H9 (cell line): ENCODE results near the gene MBTPS2. TPM values are rescaled to one million over a fixed set of nuclear protein-coding genes. Genes with fewer than 3 reads are reported as not detected.

ENCODE experiments used
- DNase-seq: peaks from one replicate; pipeline ENCODE4 v3.0.0-alpha.2; 2017
- H2AFZ ChIP-seq: one replicate; pipeline ENCODE4 v1.6.1; 2013; ENCODE audit warnings: mild to moderate bottlenecking, low read length, control low read depth, moderate library complexity
- H2AK5ac ChIP-seq: 2 replicates; pipeline ENCODE4 v1.6.1; 2013; ENCODE audit warnings: low read length, control low read depth, mixed read lengths; ENCODE audit not compliant: insufficient read length
- H2BK120ac ChIP-seq: one replicate; pipeline ENCODE4 v1.6.1; 2013; ENCODE audit warnings: low read depth, mild to moderate bottlenecking, low read length, control low read depth, inconsistent platforms; ENCODE audit not compliant: poor library complexity, severe bottlenecking
- H2BK12ac ChIP-seq: 2 replicates; pipeline ENCODE4 v1.6.1; 2013; ENCODE audit warnings: low read length, control low read depth, mixed read lengths, low read depth; ENCODE audit not compliant: insufficient read length
- H2BK15ac ChIP-seq: 2 replicates; pipeline ENCODE4 v1.6.1; 2013; ENCODE audit warnings: low read depth, low read length, control low read depth
- H2BK20ac ChIP-seq: one replicate; pipeline ENCODE4 v1.6.1; 2013; ENCODE audit warnings: low read depth, mild to moderate bottlenecking, low read length, control low read depth, inconsistent platforms; ENCODE audit not compliant: poor library complexity, severe bottlenecking
- H2BK5ac ChIP-seq: 2 replicates; pipeline ENCODE4 v1.6.1; 2013; ENCODE audit warnings: low read length, control low read depth, mixed read lengths; ENCODE audit not compliant: insufficient read length
- H3K14ac ChIP-seq: 2 replicates; pipeline ENCODE4 v1.6.1; 2013; ENCODE audit warnings: low read length, control low read depth; ENCODE audit not compliant: insufficient read depth
- H3K18ac ChIP-seq: 2 replicates; pipeline ENCODE4 v1.6.1; 2013; ENCODE audit warnings: low read depth, mild to moderate bottlenecking, mixed read lengths, low read length, control low read depth; ENCODE audit not compliant: insufficient read length
- H3K23ac ChIP-seq: 2 replicates; pipeline ENCODE4 v1.6.1; 2013; ENCODE audit warnings: low read length, control low read depth, mixed read lengths, low read depth; ENCODE audit not compliant: insufficient read length
- H3K23me2 ChIP-seq: 2 replicates; pipeline ENCODE4 v1.6.1; 2013; ENCODE audit warnings: low read depth, mild to moderate bottlenecking, mixed read lengths, low read length, control low read depth; ENCODE audit not compliant: insufficient read length, poor library complexity, severe bottlenecking
- H3K27ac ChIP-seq: 2 replicates; pipeline ENCODE4 v1.5.1; 2013; ENCODE audit warnings: low read length, control low read depth, mixed read lengths, low read depth; ENCODE audit not compliant: insufficient read length
- H3K27me3 ChIP-seq: 2 replicates; pipeline ENCODE4 v1.6.1; 2013; ENCODE audit warnings: low read length, control low read depth, inconsistent platforms; ENCODE audit not compliant: insufficient read depth
- H3K4ac ChIP-seq: 2 replicates; pipeline ENCODE4 v1.6.1; 2013; ENCODE audit warnings: low read depth, mild to moderate bottlenecking, control low read depth, inconsistent platforms, low read length, moderate library complexity
- H3K4me1 ChIP-seq: 2 replicates; pipeline ENCODE4 v1.6.1; 2013; ENCODE audit warnings: low read length, control low read depth, inconsistent platforms; ENCODE audit not compliant: insufficient read depth
- H3K4me2 ChIP-seq: 2 replicates; pipeline ENCODE4 v1.6.1; 2013; ENCODE audit warnings: low read length, control low read depth, mixed read lengths; ENCODE audit not compliant: insufficient read length, insufficient read depth
- H3K56ac ChIP-seq: 2 replicates; pipeline ENCODE4 v1.6.1; 2013; ENCODE audit warnings: low read depth, mild to moderate bottlenecking, mixed read lengths, low read length, control low read depth; ENCODE audit not compliant: insufficient read length
- H3K79me1 ChIP-seq: 2 replicates; pipeline ENCODE4 v1.6.1; 2013; ENCODE audit warnings: low read depth, mild to moderate bottlenecking, moderate library complexity, low read length, control low read depth, inconsistent platforms; ENCODE audit not compliant: insufficient read depth, poor library complexity, severe bottlenecking
- H3K79me2 ChIP-seq: 2 replicates; pipeline ENCODE4 v1.6.1; 2013; ENCODE audit warnings: low read length, control low read depth, inconsistent platforms; ENCODE audit not compliant: insufficient read depth
- H3K9ac ChIP-seq: 2 replicates; pipeline ENCODE4 v1.6.1; 2013; ENCODE audit warnings: low read length, control low read depth, mixed read lengths; ENCODE audit not compliant: insufficient read length; ENCODE audit errors: extremely low read depth
- H3K9me3 ChIP-seq: one replicate; pipeline ENCODE4 v1.6.1; 2013; ENCODE audit warnings: low read depth, low read length, inconsistent platforms; ENCODE audit not compliant: control insufficient read depth
- H3T11ph ChIP-seq: one replicate; pipeline ENCODE4 v1.6.1; 2013; ENCODE audit warnings: mild to moderate bottlenecking, low read length, control low read depth, inconsistent platforms
- H4K20me1 ChIP-seq: one replicate; pipeline ENCODE4 v1.6.1; 2013; ENCODE audit not compliant: control insufficient read depth, insufficient read length, insufficient read depth
- H4K5ac ChIP-seq: 2 replicates; pipeline ENCODE4 v1.6.1; 2013; ENCODE audit warnings: low read depth, mild to moderate bottlenecking, mixed read lengths, low read length, control low read depth; ENCODE audit not compliant: insufficient read length
- H4K8ac ChIP-seq: replicated peaks from 2 replicates; pipeline ENCODE4 v1.6.1; 2013; ENCODE audit warnings: low read length, control low read depth, mixed read lengths, low read depth; ENCODE audit not compliant: insufficient read length
- H4K91ac ChIP-seq: 2 replicates; pipeline ENCODE4 v1.6.1; 2013; ENCODE audit warnings: low read depth, mild to moderate bottlenecking, moderate library complexity, mixed read lengths, low read length, control low read depth; ENCODE audit not compliant: insufficient read length
- H3K27ac Mint-ChIP-seq, 3 experiments: 2 replicates in 2 of 3; 3 replicates in 1 of 3; pipeline ENCODE4 v1.8.0; 2020 to 2021; ENCODE audit warnings: mixed read lengths in 3 of 3, mild to moderate bottlenecking in 1 of 3, moderate library complexity in 1 of 3
- H3K27me3 Mint-ChIP-seq: 2 replicates; pipeline ENCODE4 v1.8.0; 2021; ENCODE audit warnings: low read depth, mild to moderate bottlenecking, moderate library complexity, mixed read lengths
- H3K36me3 Mint-ChIP-seq, 3 experiments: 2 replicates in 2 of 3; 3 replicates in 1 of 3; pipeline ENCODE4 v1.8.0; 2020 to 2021; ENCODE audit warnings: low read depth in 3 of 3, mixed read lengths in 3 of 3; ENCODE audit not compliant: insufficient read depth in 1 of 3
- H3K4me1 Mint-ChIP-seq, 2 experiments: 2 replicates each; pipeline ENCODE4 v1.8.0; 2020; ENCODE audit warnings: mixed read lengths in 2 of 2
- H3K4me3 Mint-ChIP-seq, 2 experiments: 2 replicates in 1 of 2; 3 replicates in 1 of 2; pipeline ENCODE4 v1.8.0; 2020 to 2021; ENCODE audit warnings: mild to moderate bottlenecking in 2 of 2, mixed read lengths in 2 of 2, moderate library complexity in 1 of 2
- H3K9me3 Mint-ChIP-seq, 2 experiments: 2 replicates in 1 of 2; 3 replicates in 1 of 2; pipeline ENCODE4 v1.8.0; 2020; ENCODE audit warnings: mild to moderate bottlenecking in 2 of 2, mixed read lengths in 2 of 2, moderate library complexity in 1 of 2
- WGBS: extraction: QIAGEN DNeasy Blood & Tissue Kit; methylation state at CpG from one replicate; pipeline ENCODE4 v1.1.7; 2013; ENCODE audit warnings: missing lambda C conversion rate, low lambda C conversion rate, mixed read lengths; ENCODE audit not compliant: insufficient read length; ENCODE audit errors: extremely low coverage; 5-methylcytosine and 5-hydroxymethylcytosine counted together
- total RNA-seq: library from RNA; stranded (reverse); gene quantifications from 2 replicates; pipeline ENCODE4 v1.2.1, GENCODE V29; 2021
- TF ChIP-seq, protein P1 (sequence below): fragments of 200-600 bp; sonication (generic); conservative IDR thresholded peaks from 3 replicates; pipeline ENCODE4 v1.8.0; 2021; ENCODE audit warnings: antibody characterized with exemption, mild to moderate bottlenecking

Gene MBTPS2
- total RNA-seq, 1 experiment from 2014 or later = 6.8 TPM

GRCh38 chrX:21875013-21875412 lies 35.6 kb downstream of the MBTPS2 start:
- H2AK5ac ChIP-seq = no peak overlapping the region
- no peaks in the 10 kb centered on the region for H3K9me3 ChIP-seq
- no peak overlapping the region for H2BK120ac ChIP-seq
- Mint-ChIP-seq H3K27ac (no peak overlapping the region), H3K36me3 (no peaks in the 10 kb centered on the region; a peak in 1 of 7 replicates), H3K27me3 (no peaks in the 10 kb centered on the region), H3K4me3 (no peak overlapping the region), H3K9me3 (peaks cover 0 to 18% of the 10 kb centered on the region in 2 experiments; a peak in 2 of 5 replicates), H3K4me1 (no peaks in the 10 kb centered on the region)
- H2BK15ac ChIP-seq = no peak overlapping the region
- H3K23me2 ChIP-seq = no peaks in the 10 kb centered on the region
- TF ChIP-seq, protein P1, sequence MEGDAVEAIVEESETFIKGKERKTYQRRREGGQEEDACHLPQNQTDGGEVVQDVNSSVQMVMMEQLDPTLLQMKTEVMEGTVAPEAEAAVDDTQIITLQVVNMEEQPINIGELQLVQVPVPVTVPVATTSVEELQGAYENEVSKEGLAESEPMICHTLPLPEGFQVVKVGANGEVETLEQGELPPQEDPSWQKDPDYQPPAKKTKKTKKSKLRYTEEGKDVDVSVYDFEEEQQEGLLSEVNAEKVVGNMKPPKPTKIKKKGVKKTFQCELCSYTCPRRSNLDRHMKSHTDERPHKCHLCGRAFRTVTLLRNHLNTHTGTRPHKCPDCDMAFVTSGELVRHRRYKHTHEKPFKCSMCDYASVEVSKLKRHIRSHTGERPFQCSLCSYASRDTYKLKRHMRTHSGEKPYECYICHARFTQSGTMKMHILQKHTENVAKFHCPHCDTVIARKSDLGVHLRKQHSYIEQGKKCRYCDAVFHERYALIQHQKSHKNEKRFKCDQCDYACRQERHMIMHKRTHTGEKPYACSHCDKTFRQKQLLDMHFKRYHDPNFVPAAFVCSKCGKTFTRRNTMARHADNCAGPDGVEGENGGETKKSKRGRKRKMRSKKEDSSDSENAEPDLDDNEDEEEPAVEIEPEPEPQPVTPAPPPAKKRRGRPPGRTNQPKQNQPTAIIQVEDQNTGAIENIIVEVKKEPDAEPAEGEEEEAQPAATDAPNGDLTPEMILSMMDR = no peak
- no peak overlapping the region for H3K27ac ChIP-seq
- H2BK20ac ChIP-seq = no peak overlapping the region
- no peak overlapping the region for H4K5ac ChIP-seq
- no peak overlapping the region for H3K56ac ChIP-seq
- H3K4ac ChIP-seq = no peak overlapping the region
- DNase-seq = no peak
- no peak overlapping the region for H3K4me2 ChIP-seq
- no peak overlapping the region for H3K18ac ChIP-seq
- H4K8ac ChIP-seq = no peak overlapping the region
- H4K20me1 ChIP-seq = no peaks in the 10 kb centered on the region
- no peak overlapping the region for H2BK12ac ChIP-seq
- WGBS = no CpG with 5 or more reads among the region's 1 CpG
- H3T11ph ChIP-seq = no peak overlapping the region
- H3K14ac ChIP-seq = no peak overlapping the region
- H3K23ac ChIP-seq = no peak overlapping the region
- H3K27me3 ChIP-seq = no peaks in the 10 kb centered on the region
- H2BK5ac ChIP-seq = no peak overlapping the region
- H3K9ac ChIP-seq = no peak overlapping the region
- H4K91ac ChIP-seq = no peak overlapping the region
- no peaks in the 10 kb centered on the region for H3K79me2 ChIP-seq
- H3K4me1 ChIP-seq = no peaks in the 10 kb centered on the region
- H2AFZ ChIP-seq = no peak overlapping the region
- H3K79me1 ChIP-seq = no peaks in the 10 kb centered on the region
